ENCODE results near the gene PALB2. TPM values are rescaled to one million over a fixed set of nuclear protein-coding genes. Genes with fewer than 3 reads are reported as not detected.

Gene PALB2
- total and polyA plus RNA-seq, 2 of the 13 experiments (the other 11 are each of a cell fraction or from before 2014, with no cell fraction given): 12.1 to 40.9 TPM

DNA sequence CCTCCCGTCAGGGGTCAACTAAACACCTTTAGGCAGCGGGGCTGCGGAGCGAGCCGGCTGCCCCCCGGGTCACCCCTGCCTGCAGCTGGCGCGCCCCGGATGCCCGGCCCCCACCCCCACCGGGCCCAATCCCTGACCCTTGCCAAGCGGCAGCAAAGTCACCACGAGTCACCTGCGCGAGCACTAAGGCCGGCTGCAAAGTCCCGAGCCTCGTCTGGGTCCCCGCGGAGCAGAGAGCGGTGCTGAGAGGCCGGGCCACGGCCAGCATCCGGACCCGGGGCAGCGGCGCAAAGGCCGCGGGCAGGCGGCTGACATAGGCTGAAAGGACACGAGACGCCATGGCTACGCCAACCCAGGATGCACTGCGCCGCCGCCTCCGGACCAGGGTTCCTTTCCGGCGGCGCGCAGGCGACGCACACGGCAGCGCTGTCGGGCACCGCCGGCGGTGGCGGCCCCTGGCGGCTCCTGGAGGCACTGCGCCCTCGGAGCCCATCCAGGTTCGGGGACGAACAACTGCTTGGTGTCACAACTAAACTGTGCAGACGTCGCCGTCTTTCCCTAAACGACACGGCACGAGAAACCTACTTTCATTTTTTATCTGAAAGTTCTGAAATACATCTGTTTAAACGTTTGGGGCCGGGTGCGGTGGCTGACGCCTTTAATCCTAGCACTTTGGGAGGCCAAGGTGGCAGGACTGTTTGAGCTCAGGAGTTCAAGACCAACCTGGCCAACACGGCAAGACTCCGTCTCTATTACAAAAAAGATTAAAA is 45.0 kb downstream of the PALB2 start, which contains the start of gene NDUFAB1 (continued):
- no peak for TF ChIP-seq HNF1A (IDR thresholded peaks at IDR 0.05; ENCODE audit: low read depth)
- TF ChIP-seq HNF1A (CRISPR knock-in tag; IDR thresholded peaks at IDR 0.05; ENCODE audit: borderline replicate concordance): peak; percentile 84; the same call in 1 of the 2 replicates
- TF ChIP-seq, protein P1, sequence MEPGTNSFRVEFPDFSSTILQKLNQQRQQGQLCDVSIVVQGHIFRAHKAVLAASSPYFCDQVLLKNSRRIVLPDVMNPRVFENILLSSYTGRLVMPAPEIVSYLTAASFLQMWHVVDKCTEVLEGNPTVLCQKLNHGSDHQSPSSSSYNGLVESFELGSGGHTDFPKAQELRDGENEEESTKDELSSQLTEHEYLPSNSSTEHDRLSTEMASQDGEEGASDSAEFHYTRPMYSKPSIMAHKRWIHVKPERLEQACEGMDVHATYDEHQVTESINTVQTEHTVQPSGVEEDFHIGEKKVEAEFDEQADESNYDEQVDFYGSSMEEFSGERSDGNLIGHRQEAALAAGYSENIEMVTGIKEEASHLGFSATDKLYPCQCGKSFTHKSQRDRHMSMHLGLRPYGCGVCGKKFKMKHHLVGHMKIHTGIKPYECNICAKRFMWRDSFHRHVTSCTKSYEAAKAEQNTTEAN (CRISPR knock-in tag; conservative IDR thresholded peaks at IDR 0.05): peak; percentile 86; the same call in 1 of the 2 replicates
- TF ChIP-seq ZFP37 (CRISPR knock-in tag; IDR thresholded peaks at IDR 0.05; ENCODE audit: borderline replicate concordance): peak; percentile 90
- TF ChIP-seq GABPB1 (CRISPR knock-in tag; IDR thresholded peaks at IDR 0.05): peak; percentile 98
- TF ChIP-seq, protein P2, sequence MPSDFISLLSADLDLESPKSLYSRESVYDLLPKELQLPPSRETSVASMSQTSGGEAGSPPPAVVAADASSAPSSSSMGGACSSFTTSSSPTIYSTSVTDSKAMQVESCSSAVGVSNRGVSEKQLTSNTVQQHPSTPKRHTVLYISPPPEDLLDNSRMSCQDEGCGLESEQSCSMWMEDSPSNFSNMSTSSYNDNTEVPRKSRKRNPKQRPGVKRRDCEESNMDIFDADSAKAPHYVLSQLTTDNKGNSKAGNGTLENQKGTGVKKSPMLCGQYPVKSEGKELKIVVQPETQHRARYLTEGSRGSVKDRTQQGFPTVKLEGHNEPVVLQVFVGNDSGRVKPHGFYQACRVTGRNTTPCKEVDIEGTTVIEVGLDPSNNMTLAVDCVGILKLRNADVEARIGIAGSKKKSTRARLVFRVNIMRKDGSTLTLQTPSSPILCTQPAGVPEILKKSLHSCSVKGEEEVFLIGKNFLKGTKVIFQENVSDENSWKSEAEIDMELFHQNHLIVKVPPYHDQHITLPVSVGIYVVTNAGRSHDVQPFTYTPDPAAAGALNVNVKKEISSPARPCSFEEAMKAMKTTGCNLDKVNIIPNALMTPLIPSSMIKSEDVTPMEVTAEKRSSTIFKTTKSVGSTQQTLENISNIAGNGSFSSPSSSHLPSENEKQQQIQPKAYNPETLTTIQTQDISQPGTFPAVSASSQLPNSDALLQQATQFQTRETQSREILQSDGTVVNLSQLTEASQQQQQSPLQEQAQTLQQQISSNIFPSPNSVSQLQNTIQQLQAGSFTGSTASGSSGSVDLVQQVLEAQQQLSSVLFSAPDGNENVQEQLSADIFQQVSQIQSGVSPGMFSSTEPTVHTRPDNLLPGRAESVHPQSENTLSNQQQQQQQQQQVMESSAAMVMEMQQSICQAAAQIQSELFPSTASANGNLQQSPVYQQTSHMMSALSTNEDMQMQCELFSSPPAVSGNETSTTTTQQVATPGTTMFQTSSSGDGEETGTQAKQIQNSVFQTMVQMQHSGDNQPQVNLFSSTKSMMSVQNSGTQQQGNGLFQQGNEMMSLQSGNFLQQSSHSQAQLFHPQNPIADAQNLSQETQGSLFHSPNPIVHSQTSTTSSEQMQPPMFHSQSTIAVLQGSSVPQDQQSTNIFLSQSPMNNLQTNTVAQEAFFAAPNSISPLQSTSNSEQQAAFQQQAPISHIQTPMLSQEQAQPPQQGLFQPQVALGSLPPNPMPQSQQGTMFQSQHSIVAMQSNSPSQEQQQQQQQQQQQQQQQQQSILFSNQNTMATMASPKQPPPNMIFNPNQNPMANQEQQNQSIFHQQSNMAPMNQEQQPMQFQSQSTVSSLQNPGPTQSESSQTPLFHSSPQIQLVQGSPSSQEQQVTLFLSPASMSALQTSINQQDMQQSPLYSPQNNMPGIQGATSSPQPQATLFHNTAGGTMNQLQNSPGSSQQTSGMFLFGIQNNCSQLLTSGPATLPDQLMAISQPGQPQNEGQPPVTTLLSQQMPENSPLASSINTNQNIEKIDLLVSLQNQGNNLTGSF (CRISPR knock-in tag; IDR thresholded peaks at IDR 0.05): peak; percentile 84; the same call in 1 of the 2 replicates
- TF ChIP-seq TMF1 (CRISPR knock-in tag; IDR thresholded peaks at IDR 0.05; ENCODE audit: low read depth): peak; percentile 96
- no peak for TF ChIP-seq MATR3 (CRISPR knock-in tag; IDR thresholded peaks at IDR 0.05)
- no peak for TF ChIP-seq GPBP1L1 (CRISPR knock-in tag; IDR thresholded peaks at IDR 0.05)
- TF ChIP-seq, protein P3, sequence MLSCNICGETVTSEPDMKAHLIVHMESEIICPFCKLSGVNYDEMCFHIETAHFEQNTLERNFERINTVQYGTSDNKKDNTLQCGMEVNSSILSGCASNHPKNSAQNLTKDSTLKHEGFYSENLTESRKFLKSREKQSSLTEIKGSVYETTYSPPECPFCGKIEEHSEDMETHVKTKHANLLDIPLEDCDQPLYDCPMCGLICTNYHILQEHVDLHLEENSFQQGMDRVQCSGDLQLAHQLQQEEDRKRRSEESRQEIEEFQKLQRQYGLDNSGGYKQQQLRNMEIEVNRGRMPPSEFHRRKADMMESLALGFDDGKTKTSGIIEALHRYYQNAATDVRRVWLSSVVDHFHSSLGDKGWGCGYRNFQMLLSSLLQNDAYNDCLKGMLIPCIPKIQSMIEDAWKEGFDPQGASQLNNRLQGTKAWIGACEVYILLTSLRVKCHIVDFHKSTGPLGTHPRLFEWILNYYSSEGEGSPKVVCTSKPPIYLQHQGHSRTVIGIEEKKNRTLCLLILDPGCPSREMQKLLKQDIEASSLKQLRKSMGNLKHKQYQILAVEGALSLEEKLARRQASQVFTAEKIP (CRISPR knock-in tag; IDR thresholded peaks at IDR 0.05; ENCODE audit: borderline replicate concordance): no peak
- no peak; the same call in 1 of the 2 replicates for TF ChIP-seq HMG20A (CRISPR knock-in tag; IDR thresholded peaks at IDR 0.05; ENCODE audit: borderline replicate concordance)
- TF ChIP-seq ISL2 (CRISPR knock-in tag; IDR thresholded peaks at IDR 0.05): peak; percentile 91
- TF ChIP-seq ZNF547 (CRISPR knock-in tag; IDR thresholded peaks at IDR 0.05): peak; percentile 96
- TF ChIP-seq HOXA3 (CRISPR knock-in tag; IDR thresholded peaks at IDR 0.05): peak; percentile 98
- TF ChIP-seq FOXC1 (CRISPR knock-in tag; IDR thresholded peaks at IDR 0.05; ENCODE audit: borderline replicate concordance): peak; percentile 99

Data from HepG2 (cell line).